ENCODE results near the gene SMTN.

DNA sequence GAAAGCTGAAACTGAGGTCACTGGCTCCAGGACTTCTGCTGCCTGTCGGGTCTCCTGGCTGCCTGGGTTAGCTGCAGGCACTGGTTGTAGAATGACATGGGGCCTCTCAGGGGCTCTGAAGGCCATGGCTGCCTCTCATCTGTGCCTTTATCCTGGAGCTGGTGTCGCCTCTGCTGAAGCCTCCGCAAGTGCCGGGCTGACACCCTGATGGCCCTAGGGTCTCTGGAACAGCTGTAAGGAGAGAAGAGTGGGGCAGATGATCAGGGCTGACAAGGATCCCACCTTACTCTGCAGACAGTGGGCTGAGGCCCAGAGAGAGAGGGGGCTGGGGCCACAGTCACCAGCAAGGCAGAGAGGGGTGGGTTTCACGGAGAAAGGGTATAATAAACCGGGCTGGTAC is 54.6 kb downstream of the SMTN start:
- no peak for TF ChIP-seq EZH2 (IDR thresholded peaks at IDR 0.05; ENCODE audit: borderline replicate concordance, low read length)
- TF ChIP-seq, protein P1, sequence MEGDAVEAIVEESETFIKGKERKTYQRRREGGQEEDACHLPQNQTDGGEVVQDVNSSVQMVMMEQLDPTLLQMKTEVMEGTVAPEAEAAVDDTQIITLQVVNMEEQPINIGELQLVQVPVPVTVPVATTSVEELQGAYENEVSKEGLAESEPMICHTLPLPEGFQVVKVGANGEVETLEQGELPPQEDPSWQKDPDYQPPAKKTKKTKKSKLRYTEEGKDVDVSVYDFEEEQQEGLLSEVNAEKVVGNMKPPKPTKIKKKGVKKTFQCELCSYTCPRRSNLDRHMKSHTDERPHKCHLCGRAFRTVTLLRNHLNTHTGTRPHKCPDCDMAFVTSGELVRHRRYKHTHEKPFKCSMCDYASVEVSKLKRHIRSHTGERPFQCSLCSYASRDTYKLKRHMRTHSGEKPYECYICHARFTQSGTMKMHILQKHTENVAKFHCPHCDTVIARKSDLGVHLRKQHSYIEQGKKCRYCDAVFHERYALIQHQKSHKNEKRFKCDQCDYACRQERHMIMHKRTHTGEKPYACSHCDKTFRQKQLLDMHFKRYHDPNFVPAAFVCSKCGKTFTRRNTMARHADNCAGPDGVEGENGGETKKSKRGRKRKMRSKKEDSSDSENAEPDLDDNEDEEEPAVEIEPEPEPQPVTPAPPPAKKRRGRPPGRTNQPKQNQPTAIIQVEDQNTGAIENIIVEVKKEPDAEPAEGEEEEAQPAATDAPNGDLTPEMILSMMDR (IDR thresholded peaks at IDR 0.05; ENCODE audit: low read length), result no peak
